CD4-positive, alpha-beta T cell (primary cell): ENCODE data around the gene RHOC. TPM values are rescaled to one million over a fixed set of nuclear protein-coding genes. Genes with fewer than 3 reads are reported as not detected.

Experiments used
- ATAC-seq: fragments of 200-7000 bp; cut with Tn5 transposase; one replicate; pipeline ENCODE4 v1.10.0; 2022; ENCODE audit warnings: mild to moderate bottlenecking; ENCODE audit not compliant: poor library complexity
- CTCF ChIA-PET: fragments of 350-600 bp; sonication (Branson Sonifier 250); formaldehyde crosslinking; loops from one replicate; lab custom pipeline; 2021; ENCODE audit warnings: antibody characterized with exemption, inconsistent platforms; lab: Charles Lee
- POLR2A ChIA-PET: fragments of 350-600 bp; sonication (Branson Sonifier 250); formaldehyde crosslinking; loops from one replicate; lab custom pipeline; 2021; ENCODE audit warnings: antibody characterized with exemption, inconsistent platforms; lab: Charles Lee
- DNase-seq, 14 experiments: peaks; one replicate each; pipeline ENCODE4 v3.0.0-alpha.2; 2013 to 2020; ENCODE audit warnings: mixed read lengths in 2 of 14
- H3K27ac ChIP-seq, 2 donors: one replicate each; pipeline versions ENCODE4 v1.5.1 to v1.7.0; 2013; ENCODE audit warnings: low read length in 2 of 2, low read depth in 1 of 2, mild to moderate bottlenecking in 1 of 2
- H3K27me3 ChIP-seq, 2 experiments: 1 replicate in 1 of 2; 2 replicates in 1 of 2; pipeline versions ENCODE4 v1.6.1 to v1.7.0; 2013; ENCODE audit warnings: low read length in 2 of 2, control low read depth in 1 of 2, mild to moderate bottlenecking in 1 of 2, moderate library complexity in 1 of 2; ENCODE audit not compliant: insufficient read depth in 2 of 2, control insufficient read depth in 1 of 2
- H3K36me3 ChIP-seq: one replicate; pipeline ENCODE4 v1.6.1; 2013; ENCODE audit warnings: low read length, control low read depth; ENCODE audit not compliant: insufficient read depth
- H3K4me1 ChIP-seq: one replicate; pipeline ENCODE4 v1.6.1; 2013; ENCODE audit warnings: low read length, control low read depth; ENCODE audit not compliant: insufficient read depth
- H3K4me3 ChIP-seq: one replicate; pipeline ENCODE4 v1.5.1; 2013; ENCODE audit warnings: mild to moderate bottlenecking, low read length, moderate library complexity
- H3K9me3 ChIP-seq, 2 experiments: 1 replicate in 1 of 2; 2 replicates in 1 of 2; pipeline versions ENCODE4 v1.6.1 to v1.7.0; 2013; ENCODE audit warnings: low read length in 2 of 2, mild to moderate bottlenecking in 2 of 2, control low read depth in 1 of 2, moderate library complexity in 1 of 2; ENCODE audit not compliant: control insufficient read depth in 1 of 2, insufficient read depth in 1 of 2
- H3K27ac Mint-ChIP-seq: one replicate; pipeline ENCODE4 v1.8.0; 2020; ENCODE audit warnings: mixed read lengths
- H3K27me3 Mint-ChIP-seq: one replicate; pipeline ENCODE4 v1.8.0; 2021; ENCODE audit warnings: mixed read lengths
- H3K36me3 Mint-ChIP-seq: one replicate; pipeline ENCODE4 v1.8.0; 2021; ENCODE audit warnings: low read depth, mixed read lengths
- H3K4me1 Mint-ChIP-seq: one replicate; pipeline ENCODE4 v1.8.0; 2021; ENCODE audit warnings: low read depth, mixed read lengths
- H3K4me3 Mint-ChIP-seq: one replicate; pipeline ENCODE4 v1.8.0; 2020; ENCODE audit warnings: mild to moderate bottlenecking, mixed read lengths
- H3K9me3 Mint-ChIP-seq: one replicate; pipeline ENCODE4 v1.8.0; 2020; ENCODE audit warnings: mixed read lengths
- intact Hi-C, 2 experiments: fragments of 100-400 bp; cut with DNase I in 1 of 2; cut with micrococcal nuclease in 1 of 2; formaldehyde crosslinking; loops; one replicate each; pipeline versions ENCODE4 v1.15.1 to v1.9.0; 2023 to 2025; cut with DNase I, micrococcal nuclease
- total RNA-seq, 174 experiments: library from RNA in 2 of 174; stranded (reverse) in 2 of 174; gene quantifications; one replicate each; pipeline ENCODE4 v1.2.3 and lab custom pipeline; 2021 to 2026
- TF ChIP-seq, protein P1 (sequence below): fragments of 200-600 bp; IDR thresholded peaks from one replicate; pipeline ENCODE4 v1.8.0; 2022; ENCODE audit warnings: antibody characterized with exemption, mild to moderate bottlenecking

Gene RHOC
- total RNA-seq, 2 experiments from 2014 or later, result 11.9 to 12.7 TPM

DNA sequence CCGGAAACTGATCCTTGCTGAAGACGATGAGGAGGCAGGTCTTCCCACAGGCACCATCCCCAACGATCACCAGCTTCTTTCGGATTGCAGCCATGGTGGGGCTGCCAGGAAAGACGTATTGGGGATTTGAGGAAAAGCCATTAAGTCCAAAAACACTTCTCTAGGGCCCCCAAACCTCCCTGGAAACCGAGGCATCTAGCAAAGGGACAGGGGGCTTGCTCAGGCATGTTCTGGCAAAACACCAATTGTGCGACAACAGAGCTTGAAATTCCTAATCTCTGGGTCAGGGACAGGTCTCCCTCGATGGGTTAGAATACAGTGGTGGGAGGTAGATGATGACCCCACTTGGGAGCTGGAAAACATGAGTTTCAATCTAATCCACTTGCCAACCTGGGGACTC is 3.2 kb downstream of the RHOC start:
- Histone ChIP-seq H3K4me1 (peaks cover 57% of the 10 kb centered on the region), H3K9me3 (no peaks in the 10 kb centered on the region), H3K4me3 (no peak overlapping the region), H3K27me3 (no peaks in the 10 kb centered on the region), H3K36me3 (peaks cover 17% of the 10 kb centered on the region), H3K27ac (no peak overlapping the region)
- Mint-ChIP-seq H3K27ac (no peak overlapping the region), H3K9me3 (no peaks in the 10 kb centered on the region), H3K27me3 (no peaks in the 10 kb centered on the region), H3K36me3 (peaks cover 23% of the 10 kb centered on the region), H3K4me3 (no peak overlapping the region), H3K4me1 (peaks cover 72% of the 10 kb centered on the region)
- POLR2A ChIA-PET, result interaction anchor here (1.0 to 4.4 kb wide), 4 partner anchors 8 to 85 kb away, joined by 3 to 46 read pairs (median 24); partner anchors contain the start of genes CAPZA1, MOV10, PPM1J and ST7L
- TF ChIP-seq, protein P1, sequence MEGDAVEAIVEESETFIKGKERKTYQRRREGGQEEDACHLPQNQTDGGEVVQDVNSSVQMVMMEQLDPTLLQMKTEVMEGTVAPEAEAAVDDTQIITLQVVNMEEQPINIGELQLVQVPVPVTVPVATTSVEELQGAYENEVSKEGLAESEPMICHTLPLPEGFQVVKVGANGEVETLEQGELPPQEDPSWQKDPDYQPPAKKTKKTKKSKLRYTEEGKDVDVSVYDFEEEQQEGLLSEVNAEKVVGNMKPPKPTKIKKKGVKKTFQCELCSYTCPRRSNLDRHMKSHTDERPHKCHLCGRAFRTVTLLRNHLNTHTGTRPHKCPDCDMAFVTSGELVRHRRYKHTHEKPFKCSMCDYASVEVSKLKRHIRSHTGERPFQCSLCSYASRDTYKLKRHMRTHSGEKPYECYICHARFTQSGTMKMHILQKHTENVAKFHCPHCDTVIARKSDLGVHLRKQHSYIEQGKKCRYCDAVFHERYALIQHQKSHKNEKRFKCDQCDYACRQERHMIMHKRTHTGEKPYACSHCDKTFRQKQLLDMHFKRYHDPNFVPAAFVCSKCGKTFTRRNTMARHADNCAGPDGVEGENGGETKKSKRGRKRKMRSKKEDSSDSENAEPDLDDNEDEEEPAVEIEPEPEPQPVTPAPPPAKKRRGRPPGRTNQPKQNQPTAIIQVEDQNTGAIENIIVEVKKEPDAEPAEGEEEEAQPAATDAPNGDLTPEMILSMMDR, result no peak
- intact Hi-C loops, result no loop called here
- CTCF ChIA-PET, result interaction anchor here (1.1 to 1.8 kb wide), 3 partner anchors 12 to 202 kb away, joined by 3 to 6 read pairs (median 4); partner anchors contain the start of gene PPM1J
- DNase-seq (peak in 1 of 14 experiments; percentile 11), ATAC-seq (no peak)

DNA sequence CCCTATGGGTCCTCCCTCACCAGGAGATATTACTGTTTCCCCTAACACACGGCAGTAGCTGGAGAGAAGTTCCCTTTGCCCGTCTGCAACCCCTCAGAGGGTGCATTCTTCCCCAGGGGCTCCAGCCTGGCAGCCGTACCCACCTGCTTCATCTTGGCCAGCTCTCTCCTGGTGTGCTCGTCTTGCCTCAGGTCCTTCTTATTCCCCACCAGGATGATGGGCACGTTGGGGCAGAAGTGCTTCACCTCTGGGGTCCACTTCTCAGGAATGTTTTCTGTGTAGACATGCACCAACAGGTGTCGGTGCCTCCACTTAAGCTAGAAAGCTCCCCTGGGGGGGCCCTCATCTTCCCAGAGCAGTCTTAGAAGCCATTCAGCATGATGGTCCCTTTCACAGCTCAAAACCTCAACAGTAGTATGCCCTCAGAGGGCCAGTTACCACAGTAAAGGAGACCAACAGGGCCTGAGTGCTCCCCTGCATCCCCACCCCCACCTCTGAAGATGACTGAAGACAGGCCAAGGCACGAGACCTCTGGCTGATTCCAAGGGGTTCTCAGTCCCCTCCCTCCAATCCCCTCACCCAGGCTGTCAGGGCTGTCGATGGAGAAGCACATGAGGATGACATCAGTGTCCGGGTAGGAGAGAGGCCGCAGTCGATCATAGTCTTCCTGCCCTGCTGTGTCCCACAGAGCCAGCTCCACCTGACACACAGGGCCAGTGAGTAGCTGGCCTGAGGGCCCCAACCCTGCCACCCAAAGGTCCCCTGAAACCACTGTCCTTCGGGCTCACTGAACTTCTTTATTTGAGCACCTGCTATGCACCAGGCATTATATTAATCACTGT is 4.3 kb downstream of the RHOC start:
- intact Hi-C loops, result no loop called here
- ChIA-PET POLR2A (interaction anchor here (1.1 to 4.4 kb wide), 5 partner anchors 8 to 83 kb away, joined by 3 to 46 read pairs (median 4); partner anchors contain the start of genes CAPZA1, MOV10 and PPM1J), CTCF (interaction anchor here (1.8 kb wide), 1 partner anchor 13 kb away, joined by 6 read pairs; the partner anchor contains the start of gene PPM1J)
- TF ChIP-seq, protein P1, result no peak
- H3K4me3 Mint-ChIP-seq, result peak overlapping the region; percentile 26
- Histone ChIP-seq H3K27me3 (no peaks in the 10 kb centered on the region), H3K9me3 (no peaks in the 10 kb centered on the region), H3K4me1 (peaks cover 59% of the 10 kb centered on the region), H3K4me3 (no peak overlapping the region), H3K27ac (no peak overlapping the region), H3K36me3 (peaks cover 26% of the 10 kb centered on the region)
- DNase-seq (peak in 1 of 14 experiments; percentile 12), ATAC-seq (no peak)
- H3K27ac Mint-ChIP-seq, result peak overlapping the region; percentile 34
- peaks cover 66% of the 10 kb centered on the region for H3K4me1 Mint-ChIP-seq
- H3K36me3 Mint-ChIP-seq, result peaks cover 32% of the 10 kb centered on the region
- no peaks in the 10 kb centered on the region for H3K9me3 Mint-ChIP-seq
- no peaks in the 10 kb centered on the region for H3K27me3 Mint-ChIP-seq

DNA sequence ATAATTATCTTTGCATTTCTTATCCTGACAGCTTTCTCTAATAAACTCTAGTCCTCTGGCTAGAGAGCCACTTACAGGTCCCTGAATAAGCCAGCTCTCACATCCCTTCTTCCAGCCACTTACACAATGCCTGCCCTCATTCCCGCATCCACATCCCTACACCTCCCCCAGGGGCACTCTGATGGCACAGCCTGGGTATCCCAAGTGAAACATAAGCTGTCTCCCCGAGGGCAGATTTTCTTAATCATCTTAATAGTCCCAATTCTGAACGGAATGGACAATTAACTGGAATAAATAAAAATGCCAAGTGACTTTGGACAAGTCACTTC is 4.9 kb downstream of the RHOC start:
- peaks cover 30% of the 10 kb centered on the region for H3K36me3 ChIP-seq
- H3K9me3 Mint-ChIP-seq, result no peaks in the 10 kb centered on the region
- H3K27ac ChIP-seq, result no peak overlapping the region
- CTCF ChIA-PET, result interaction anchor here (1.8 kb wide), 1 partner anchor 14 kb away, joined by 6 read pairs; the partner anchor contains the start of gene PPM1J
- DNase-seq, result no peak
- no peak for ATAC-seq
- intact Hi-C loops, result no loop called here
- no peak overlapping the region for H3K4me3 ChIP-seq
- peak overlapping the region; percentile 34 for H3K27ac Mint-ChIP-seq
- peaks cover 38% of the 10 kb centered on the region for H3K36me3 Mint-ChIP-seq
- H3K9me3 ChIP-seq, result no peaks in the 10 kb centered on the region
- POLR2A ChIA-PET, result interaction anchor here (1.1 to 4.4 kb wide), 5 partner anchors 9 to 82 kb away, joined by 3 to 46 read pairs (median 4); partner anchors contain the start of genes CAPZA1, MOV10 and PPM1J
- peaks cover 53% of the 10 kb centered on the region for H3K4me1 ChIP-seq
- H3K4me1 Mint-ChIP-seq, result peaks cover 63% of the 10 kb centered on the region
- H3K27me3 ChIP-seq, result no peaks in the 10 kb centered on the region
- no peaks in the 10 kb centered on the region for H3K27me3 Mint-ChIP-seq
- H3K4me3 Mint-ChIP-seq, result no peak overlapping the region
- TF ChIP-seq, protein P1, result no peak
